GM12891 (cell line): ENCODE results near the gene PCBP3.

Experiments
- DNase-seq: peaks from one replicate; pipeline ENCODE4 v3.0.0; 2011; ENCODE audit warnings: low spot score; ENCODE audit not compliant: insufficient read length
- FAIRE-seq: peaks from 2 replicates; lab custom pipeline; 2011; peaks lifted over from hg19 to GRCh38; lab: Jason Lieb, UNC
- PAX5 ChIP-seq: IDR thresholded peaks from 2 replicates; pipeline ENCODE4 v1.6.1; 2011; ENCODE audit warnings: low read length, moderate library complexity, mild to moderate bottlenecking; ENCODE audit not compliant: insufficient read depth, severe bottlenecking
- POLR2A ChIP-seq: IDR thresholded peaks from 2 replicates; pipeline ENCODE4 v1.6.1; 2011; ENCODE audit warnings: low read depth, low read length, control low read depth
- POLR2AphosphoS5 ChIP-seq: IDR thresholded peaks from 2 replicates; pipeline ENCODE4 v1.6.1; 2011; ENCODE audit warnings: low read depth, low read length, control low read depth
- POU2F2 ChIP-seq: IDR thresholded peaks from 2 replicates; pipeline ENCODE4 v1.6.1; 2011; ENCODE audit warnings: low read depth, mild to moderate bottlenecking, control low read depth, low read length, moderate library complexity
- SPI1 ChIP-seq: IDR thresholded peaks from 2 replicates; pipeline ENCODE4 v1.6.1; 2011; ENCODE audit warnings: low read depth, low read length, control low read depth
- TAF1 ChIP-seq: IDR thresholded peaks from 2 replicates; pipeline ENCODE4 v1.6.1; 2011; ENCODE audit warnings: low read depth, low read length, control low read depth

PCBP3 gene

DNA sequence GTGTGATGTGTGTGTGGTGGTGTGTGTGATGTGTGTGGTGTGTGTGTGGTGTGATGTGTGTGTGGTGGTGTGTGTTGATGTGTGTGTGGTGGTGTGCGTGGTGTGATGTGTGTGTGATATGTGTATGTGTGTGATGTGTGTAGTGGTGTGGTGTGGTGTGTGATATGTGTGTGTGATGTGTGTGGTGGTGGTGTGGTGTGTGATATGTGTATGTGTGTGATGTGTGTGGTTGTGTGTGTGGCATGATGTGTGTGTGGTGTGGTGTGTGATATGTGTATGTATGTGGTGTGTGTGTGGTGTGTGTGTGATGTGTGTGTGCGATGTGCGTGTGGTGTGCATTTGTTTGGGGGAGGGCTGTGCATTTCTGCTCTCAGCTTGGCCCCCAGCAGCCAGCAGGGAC, 7.1 kb upstream of the PCBP3 start:
- DNase-seq (no peak), FAIRE-seq (no peak)
- TF ChIP-seq POLR2AphosphoS5 (no peak), TAF1 (no peak), POU2F2 (no peak), POLR2A (no peak), SPI1 (no peak), PAX5 (no peak)

DNA sequence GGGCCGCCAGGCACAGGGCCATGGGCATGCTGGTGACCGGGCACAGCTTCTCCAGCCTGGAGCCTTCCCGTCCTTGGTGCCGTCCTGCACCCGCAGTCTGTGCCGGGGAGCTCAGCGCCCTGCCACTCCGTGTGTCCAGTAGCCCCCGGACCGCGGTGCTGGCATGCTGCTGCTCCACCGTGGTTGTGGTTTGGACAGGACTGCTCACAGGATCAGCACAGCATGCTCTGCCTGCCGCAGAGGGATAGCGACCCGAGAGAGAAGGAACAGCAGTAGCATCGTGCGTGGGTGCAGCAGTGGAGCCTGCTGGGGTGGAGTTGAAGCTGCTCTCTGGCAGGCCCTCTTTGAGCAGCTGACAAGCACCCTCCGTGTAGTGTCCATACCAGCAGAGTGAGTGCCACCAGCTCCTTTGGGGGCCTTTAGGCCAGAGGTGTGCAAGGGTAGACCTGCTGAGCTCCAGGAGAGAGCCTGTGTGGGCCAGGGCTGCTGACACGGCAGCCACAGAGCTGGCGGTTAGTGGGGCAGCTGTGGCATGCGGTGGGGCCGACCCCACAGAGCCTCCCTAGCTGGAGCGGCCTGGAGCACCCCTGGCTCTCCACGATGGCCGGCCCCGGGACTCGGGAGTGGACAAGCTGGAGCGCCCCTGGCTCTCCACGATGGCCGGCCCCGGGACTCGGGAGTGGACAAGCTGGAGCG, 6.4 kb upstream of the PCBP3 start:
- DNase-seq, result no peak
- FAIRE-seq, result no peak
- TF ChIP-seq SPI1 (no peak), POLR2AphosphoS5 (no peak), TAF1 (no peak), POU2F2 (no peak), PAX5 (no peak), POLR2A (no peak)

- DNase-seq (no peak), FAIRE-seq (no peak)
- no peak for TF ChIP-seq PAX5
- no peak for TF ChIP-seq SPI1
- no peak for TF ChIP-seq TAF1
- TF ChIP-seq POLR2AphosphoS5, result no peak
- no peak for TF ChIP-seq POLR2A
- TF ChIP-seq POU2F2, result no peak
Measured at GRCh38 chr21:45637883-45638282, 5.6 kb upstream of the PCBP3 start.

GRCh38 chr21:45638707-45639106, 4.8 kb upstream of the PCBP3 start:
- TF ChIP-seq POU2F2 (no peak), PAX5 (no peak), SPI1 (no peak), POLR2AphosphoS5 (no peak), TAF1 (no peak), POLR2A (no peak)
- DNase-seq (no peak), FAIRE-seq (no peak)

DNA sequence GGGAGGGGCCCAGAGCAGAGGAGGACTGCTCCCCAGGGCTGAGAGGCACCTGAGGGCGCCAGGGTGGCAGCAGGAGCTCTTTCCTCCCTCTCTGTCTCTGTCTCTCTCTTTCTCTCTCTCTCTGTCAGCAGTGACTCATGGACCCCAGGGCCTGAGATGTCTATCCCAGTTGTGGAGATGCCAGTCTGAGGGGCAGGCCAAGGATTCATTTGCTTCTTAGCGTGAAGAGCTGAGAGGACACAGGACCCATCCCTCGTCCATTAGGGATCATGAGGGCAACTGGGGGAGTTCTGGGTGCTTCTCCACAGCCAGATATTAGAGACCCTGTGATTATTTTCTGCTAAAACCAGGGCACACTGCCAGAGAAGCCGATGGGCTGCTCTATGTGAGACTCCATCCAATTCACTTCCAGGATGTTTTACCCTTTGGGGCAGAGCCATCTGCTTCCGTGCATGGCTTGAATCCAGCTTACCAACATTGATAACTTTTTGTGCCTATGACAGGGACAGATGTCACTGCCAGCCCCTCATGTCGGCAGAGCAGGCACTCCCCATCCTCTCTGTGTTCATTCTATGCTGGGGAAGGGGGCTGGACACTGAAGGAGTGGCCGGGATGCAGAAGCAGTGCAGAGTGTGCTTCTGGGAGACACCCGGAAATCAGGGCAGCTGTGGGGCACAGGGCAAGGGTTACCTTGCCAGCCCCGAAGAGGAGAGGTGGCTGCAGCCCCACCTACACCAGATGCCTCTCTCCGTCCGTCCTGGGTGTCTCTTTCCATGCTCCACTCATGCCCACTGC, 4.1 kb upstream of the PCBP3 start:
- DNase-seq (no peak), FAIRE-seq (no peak)
- TF ChIP-seq POU2F2 (no peak), POLR2A (no peak), POLR2AphosphoS5 (no peak), PAX5 (no peak), SPI1 (no peak), TAF1 (no peak)

DNA sequence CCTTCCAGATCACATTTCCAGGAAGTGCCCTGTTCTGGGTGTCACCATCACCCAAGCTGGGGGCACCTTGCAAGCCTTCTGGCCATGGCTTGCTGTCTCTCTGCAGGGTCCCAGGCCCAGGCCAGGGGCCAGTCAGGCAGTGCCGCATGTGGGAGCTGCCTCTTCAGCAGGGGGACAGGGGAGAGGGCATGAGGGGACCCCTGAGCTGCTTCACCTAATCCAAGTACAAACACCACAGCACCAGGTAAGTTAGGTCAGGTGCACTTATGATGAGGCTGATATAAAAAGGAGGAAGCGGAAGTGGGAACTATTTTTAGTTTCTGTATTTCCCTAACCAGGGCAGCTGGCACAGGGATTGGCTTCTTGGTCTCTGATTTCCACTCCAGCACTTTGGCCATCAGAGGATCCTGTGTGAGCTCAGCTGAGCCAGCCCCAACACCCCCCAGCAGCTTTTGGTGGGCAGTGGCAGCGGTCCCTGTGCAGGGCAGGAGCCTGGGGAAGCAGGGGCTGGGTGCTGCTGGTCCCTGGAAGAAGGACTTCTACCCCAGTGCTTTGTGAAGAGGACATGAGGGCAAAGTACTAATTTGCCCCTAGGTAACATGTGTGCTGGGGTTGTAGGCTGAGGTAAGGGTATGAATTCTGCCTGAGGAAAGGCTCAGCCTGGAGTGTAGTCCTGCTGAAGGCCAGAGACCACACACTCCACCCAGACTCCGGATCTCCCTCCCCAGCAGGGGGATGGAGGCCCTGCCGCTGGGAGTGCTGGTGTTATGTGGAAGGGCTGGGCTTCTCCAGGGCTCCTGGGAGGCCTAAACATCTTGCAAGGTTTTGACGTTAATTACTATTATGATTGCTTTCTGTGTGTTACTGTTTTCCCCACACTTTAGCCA, 3.3 kb upstream of the PCBP3 start:
- FAIRE-seq, result no peak
- DNase-seq, result no peak
- no peak for TF ChIP-seq POU2F2
- peak; percentile 65 for TF ChIP-seq SPI1

DNA sequence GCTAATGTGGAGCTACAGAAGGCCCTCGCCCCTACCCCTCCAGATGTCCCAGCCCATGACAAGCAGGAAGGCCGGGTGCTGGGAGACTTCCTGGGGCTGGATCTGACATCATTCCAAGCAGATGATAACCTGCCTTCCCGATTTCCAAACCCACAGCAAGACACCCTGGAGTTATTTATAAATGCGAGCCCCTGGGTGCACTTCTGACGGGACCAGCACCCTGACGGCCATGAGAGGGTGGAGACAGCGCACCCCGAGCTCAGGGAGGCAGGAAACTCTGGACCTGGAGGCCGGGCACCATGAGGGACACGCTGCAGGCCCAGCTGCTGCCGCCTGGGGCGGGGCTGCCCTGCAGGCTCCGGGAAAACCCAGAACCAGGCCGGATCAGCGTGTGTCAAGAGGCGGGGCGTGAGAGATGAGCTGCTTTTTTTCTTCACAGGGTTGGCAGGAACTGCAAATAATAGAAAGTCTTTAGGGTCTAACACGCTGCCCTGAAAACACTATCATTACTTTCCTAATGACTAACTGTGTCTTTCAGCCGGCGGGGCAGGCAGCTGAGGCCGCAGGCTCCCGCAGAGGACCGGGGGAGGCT, 2.5 kb upstream of the PCBP3 start:
- DNase-seq (no peak), FAIRE-seq (no peak)
- TF ChIP-seq PAX5, result no peak
- TF ChIP-seq POLR2A, result no peak
- no peak for TF ChIP-seq POLR2AphosphoS5
- TF ChIP-seq TAF1, result no peak
- no peak for TF ChIP-seq POU2F2
- TF ChIP-seq SPI1, result no peak

- DNase-seq (no peak), FAIRE-seq (no peak)
- TF ChIP-seq SPI1 (no peak), PAX5 (no peak), POLR2AphosphoS5 (no peak), POLR2A (no peak), TAF1 (no peak), POU2F2 (no peak)
Measured at GRCh38 chr21:45641480-45642035, 2.0 kb upstream of the PCBP3 start.
